H1 (cell line): ENCODE results near the gene ARID5B. TPM values are rescaled to one million over a fixed set of nuclear protein-coding genes. Genes with fewer than 3 reads are reported as not detected.

Source experiments
- CTCF ChIA-PET: fragments of 300-600 bp; sonication (Branson Sonifier 250); formaldehyde crosslinking; loops from one replicate; lab custom pipeline; 2021; ENCODE audit not compliant: partially characterized antibody; lab: Charles Lee
- POLR2A ChIA-PET: fragments of 300-600 bp; sonication (Branson Sonifier 250); formaldehyde crosslinking; loops from one replicate; lab custom pipeline; 2021; ENCODE audit warnings: inconsistent platforms; ENCODE audit not compliant: partially characterized antibody; lab: Charles Lee
- DNase-seq, 2 experiments: peaks; one replicate each; pipeline versions ENCODE4 v3.0.0 to v3.0.0-alpha.2; 2010 to 2022; ENCODE audit warnings: low spot score in 2 of 2, low read depth in 1 of 2, mixed read lengths in 1 of 2
- FAIRE-seq: peaks from 2 replicates; lab custom pipeline; 2011; peaks lifted over from hg19 to GRCh38; lab: Jason Lieb, UNC
- H2AFZ ChIP-seq: 2 replicates; pipeline ENCODE4 v1.8.1; 2012; ENCODE audit warnings: low read length, inconsistent platforms
- H2AK5ac ChIP-seq: 2 replicates; pipeline ENCODE4 v1.6.1; 2013; ENCODE audit warnings: low read depth, low read length
- H2BK120ac ChIP-seq: replicated peaks from 2 replicates; pipeline ENCODE3; 2013; ENCODE audit warnings: low read depth, low read length, inconsistent platforms
- H2BK12ac ChIP-seq: 2 replicates; pipeline ENCODE4 v1.6.1; 2013; ENCODE audit warnings: low read depth, low read length
- H2BK15ac ChIP-seq: 2 replicates; pipeline ENCODE4 v1.6.1; 2013; ENCODE audit warnings: low read length
- H2BK20ac ChIP-seq: 2 replicates; pipeline ENCODE4 v1.6.1; 2013; ENCODE audit warnings: low read length
- H2BK5ac ChIP-seq: 2 replicates; pipeline ENCODE4 v1.6.1; 2013; ENCODE audit warnings: low read depth, low read length
- H3K14ac ChIP-seq: 2 replicates; pipeline ENCODE4 v1.6.1; 2013; ENCODE audit warnings: inconsistent platforms; ENCODE audit not compliant: insufficient read length
- H3K18ac ChIP-seq: 2 replicates; pipeline ENCODE4 v1.6.1; 2013; ENCODE audit warnings: low read length; ENCODE audit errors: extremely low read depth
- H3K23ac ChIP-seq: 2 replicates; pipeline ENCODE4 v1.6.1; 2013; ENCODE audit warnings: inconsistent platforms; ENCODE audit not compliant: insufficient read length
- H3K23me2 ChIP-seq: 2 replicates; pipeline ENCODE4 v1.6.1; 2013; ENCODE audit warnings: low read depth, low read length
- H3K27ac ChIP-seq: 2 replicates; pipeline ENCODE4 v1.6.1; 2011; ENCODE audit warnings: low read depth, low read length, inconsistent platforms
- H3K27me3 ChIP-seq, 4 experiments: replicated peaks in 1 of 4; 1 replicate in 1 of 4; 2 replicates in 3 of 4; pipeline versions ENCODE4 v1.6.1 to v1.8.1; 2011 to 2013; ENCODE audit warnings: low read length in 3 of 4, mild to moderate bottlenecking in 3 of 4, inconsistent platforms in 2 of 4, mixed read lengths in 2 of 4, moderate library complexity in 1 of 4; ENCODE audit not compliant: control insufficient read depth in 3 of 4, insufficient read depth in 3 of 4; ENCODE audit errors: extremely low read depth in 1 of 4
- H3K36me3 ChIP-seq, 4 experiments: 2 replicates each; pipeline versions ENCODE4 v1.6.1 to v1.8.1; 2011 to 2013; ENCODE audit warnings: mild to moderate bottlenecking in 4 of 4, low read length in 3 of 4, moderate library complexity in 2 of 4, control low read depth in 1 of 4, inconsistent platforms in 1 of 4; ENCODE audit not compliant: insufficient read depth in 4 of 4, control insufficient read depth in 2 of 4
- H3K4ac ChIP-seq: replicated peaks from 2 replicates; pipeline ENCODE3; 2013; ENCODE audit warnings: low read length, low read depth, mixed read lengths, inconsistent platforms; ENCODE audit not compliant: insufficient read length
- H3K4me1 ChIP-seq, 4 experiments: replicated peaks in 1 of 4; 1 replicate in 1 of 4; 2 replicates in 3 of 4; pipeline versions ENCODE4 v1.6.1 to v1.8.1; 2011 to 2013; ENCODE audit warnings: low read length in 3 of 4, inconsistent platforms in 2 of 4, mixed read lengths in 1 of 4; ENCODE audit not compliant: insufficient read depth in 4 of 4, control insufficient read depth in 3 of 4
- H3K4me2 ChIP-seq, 2 experiments: 2 replicates each; pipeline versions ENCODE4 v1.6.1 to v1.8.1; 2011 to 2013; ENCODE audit warnings: low read depth in 2 of 2, low read length in 2 of 2, control low read depth in 1 of 2, inconsistent platforms in 1 of 2, mild to moderate bottlenecking in 1 of 2; ENCODE audit not compliant: insufficient read depth in 1 of 2
- H3K4me3 ChIP-seq, 4 experiments: fragments of 200-600, 300-600 bp in 1 of 4; sonication (generic), shearing (Covaris generic), sonication (Bioruptor Twin) in 1 of 4; 2 replicates each; pipeline versions ENCODE4 v1.5.1 to v1.8.1; 2011 to 2016; ENCODE audit warnings: low read length in 4 of 4, low read depth in 3 of 4, control low read depth in 2 of 4, inconsistent platforms in 2 of 4, mild to moderate bottlenecking in 2 of 4, mixed read lengths in 1 of 4, moderate library complexity in 1 of 4; ENCODE audit not compliant: insufficient read depth in 2 of 4; ENCODE audit errors: extremely low read depth in 1 of 4
- H3K56ac ChIP-seq: replicated peaks from 2 replicates; pipeline ENCODE3; 2013; ENCODE audit warnings: low read depth, mild to moderate bottlenecking, mixed read lengths, low read length, inconsistent platforms; ENCODE audit not compliant: insufficient read length
- H3K79me1 ChIP-seq: 2 replicates; pipeline ENCODE4 v1.6.1; 2013; ENCODE audit warnings: low read depth, low read length, control low read depth
- H3K79me2 ChIP-seq, 2 experiments: 2 replicates each; pipeline versions ENCODE4 v1.6.1 to v1.8.1; 2012 to 2013; ENCODE audit warnings: low read length in 2 of 2, mild to moderate bottlenecking in 2 of 2, inconsistent platforms in 1 of 2; ENCODE audit not compliant: insufficient read depth in 2 of 2, control insufficient read depth in 1 of 2
- H3K9ac ChIP-seq, 4 experiments: replicated peaks in 1 of 4; 1 replicate in 1 of 4; 2 replicates in 3 of 4; pipeline versions ENCODE4 v1.6.1 to v1.8.1; 2011 to 2013; ENCODE audit warnings: low read depth in 3 of 4, low read length in 3 of 4, control low read depth in 2 of 4, mild to moderate bottlenecking in 2 of 4, moderate library complexity in 2 of 4, inconsistent platforms in 1 of 4; ENCODE audit errors: extremely low read depth in 1 of 4
- H3K9me3 ChIP-seq, 2 experiments: 2 replicates each; pipeline versions ENCODE4 v1.6.1 to v1.8.1; 2012 to 2013; ENCODE audit warnings: mild to moderate bottlenecking in 2 of 2, moderate library complexity in 2 of 2, control low read depth in 1 of 2, inconsistent platforms in 1 of 2, low read depth in 1 of 2, low read length in 1 of 2, mixed read lengths in 1 of 2; ENCODE audit not compliant: insufficient read depth in 2 of 2
- H4K20me1 ChIP-seq, 2 experiments: replicated peaks in 1 of 2; 2 replicates each; pipeline versions ENCODE3 to v1.8.1; 2011 to 2013; ENCODE audit warnings: inconsistent platforms in 2 of 2, low read length in 2 of 2, mild to moderate bottlenecking in 1 of 2; ENCODE audit not compliant: insufficient read depth in 2 of 2, control insufficient read depth in 1 of 2
- H4K5ac ChIP-seq: 2 replicates; pipeline ENCODE4 v1.6.1; 2013; ENCODE audit warnings: low read length, low read depth, mixed read lengths, inconsistent platforms; ENCODE audit not compliant: insufficient read length
- H4K8ac ChIP-seq: 2 replicates; pipeline ENCODE4 v1.8.0; 2013; ENCODE audit warnings: mild to moderate bottlenecking, moderate library complexity, low read length, inconsistent platforms; ENCODE audit not compliant: insufficient read depth; ENCODE audit errors: extremely low read depth
- H4K91ac ChIP-seq: replicated peaks from 2 replicates; pipeline ENCODE3; 2013; ENCODE audit warnings: low read length, mixed read lengths, inconsistent platforms; ENCODE audit not compliant: insufficient read length
- BRCA1 ChIP-seq: IDR thresholded peaks from 2 replicates; pipeline ENCODE4 v1.6.1; 2012; ENCODE audit warnings: low read depth, low read length, improper control_type of control experiment
- POLR2A ChIP-seq, 2 experiments: IDR thresholded peaks; 1 replicate in 1 of 2; 2 replicates in 1 of 2; pipeline ENCODE4 v1.6.1; 2011; ENCODE audit warnings: low read depth in 2 of 2, low read length in 2 of 2, mild to moderate bottlenecking in 2 of 2; ENCODE audit errors: control extremely low read depth in 1 of 2
- RNF2 ChIP-seq: fragments of 200-900, 300-1000 bp; sonication (generic); IDR thresholded peaks from 2 replicates; pipeline ENCODE4 v1.7.1; 2016; ENCODE audit warnings: borderline replicate concordance, low read depth, mild to moderate bottlenecking, antibody characterized with exemption, low read length; ENCODE audit not compliant: poor library complexity, severe bottlenecking; ENCODE audit errors: missing control alignments
- TAF7 ChIP-seq: optimal IDR thresholded peaks from 2 replicates; pipeline ENCODE3; 2011; ENCODE audit warnings: low read depth, mild to moderate bottlenecking, inconsistent platforms, low read length, moderate library complexity, borderline replicate concordance
- WGBS, 2 experiments: shearing (Covaris generic) in 1 of 2; methylation state at CpG; one replicate each; pipeline versions ENCODE4 v1.1.6 to v1.1.7; 2013 to 2015; ENCODE audit warnings: low lambda C conversion rate in 2 of 2, mixed read lengths in 2 of 2, inconsistent platforms in 1 of 2, low coverage in 1 of 2, missing lambda C conversion rate in 1 of 2; ENCODE audit not compliant: insufficient replicate concordance in 2 of 2, insufficient coverage in 1 of 2, insufficient read length in 1 of 2; ENCODE audit errors: extremely low coverage in 1 of 2, missing lambda C conversion rate in 1 of 2; 5-methylcytosine and 5-hydroxymethylcytosine counted together
- polyA plus RNA-seq, 7 experiments: library from polyadenylated mRNA; depleted of rRNA in 3 of 7; stranded (reverse) in 5 of 7; unstranded in 2 of 7; fragments of >200 nt in 5 of 7; fragments of 200-250 nt in 2 of 7; gene quantifications; 1 replicate in 5 of 7; 2 replicates in 1 of 7; 4 replicates in 1 of 7; pipeline versions ENCODE4 v1.2.1 to v1.2.3, GENCODE V29; 2011 to 2013; ENCODE audit warnings: missing spikeins in 2 of 7, mixed read lengths in 2 of 7
- total RNA-seq: library from RNA; stranded (reverse); fragmentation: NEBNext Ultra II Directional; extraction: Animal tissue kit (Norgen Biotek cat#: 25700); gene quantifications from 2 replicates; pipeline ENCODE4 v1.2.1, GENCODE V29; 2021

Gene ARID5B
- total and polyA plus RNA-seq, 2 of the 8 experiments (the other 6 are each of a cell fraction or from before 2014, with no cell fraction given), result 0.21 to 1.1 TPM

DNA sequence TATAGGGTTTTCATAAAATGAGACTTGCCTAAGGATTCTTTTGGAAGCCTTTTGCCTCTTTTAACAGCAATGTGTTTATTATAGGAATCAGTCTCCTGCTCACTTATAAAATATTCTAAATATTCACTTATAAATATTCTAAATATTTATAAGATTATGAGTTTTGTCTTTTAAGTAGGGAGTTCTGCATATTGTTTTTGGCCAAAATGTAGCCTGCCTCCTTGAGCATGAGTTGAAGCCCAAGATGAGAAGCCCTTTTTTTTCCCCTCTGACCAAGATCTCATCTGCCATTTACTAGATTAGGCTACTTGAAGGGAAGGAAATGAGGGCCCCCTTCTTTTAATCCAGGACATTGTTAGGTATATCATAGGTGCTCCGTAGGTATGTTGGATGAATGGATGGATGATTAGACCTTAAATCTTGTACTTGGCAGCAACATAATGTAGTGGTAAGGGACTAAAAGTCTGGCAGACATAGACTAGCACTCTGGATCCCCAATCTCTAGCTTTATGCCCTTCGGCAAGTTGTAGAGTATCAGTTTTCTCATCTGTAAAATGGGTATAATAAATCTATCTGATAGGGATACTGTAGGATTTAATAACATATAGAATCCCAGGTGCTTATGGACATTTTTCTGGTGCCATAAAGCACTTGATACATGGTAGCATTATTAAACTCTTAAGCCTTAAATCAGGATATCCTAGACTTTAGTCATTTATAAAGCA lies 59.1 kb downstream of the ARID5B start:
- no peak for FAIRE-seq
- no peak for DNase-seq
- Histone ChIP-seq H3K27me3 (no peaks in the 10 kb centered on the region), H2AK5ac (no peak overlapping the region), H3K18ac (no peak overlapping the region), H3K27ac (no peak overlapping the region), H2BK5ac (no peak overlapping the region), H2BK20ac (no peak overlapping the region), H4K8ac (no peak overlapping the region), H3K4me2 (no peak overlapping the region), H3K14ac (no peak overlapping the region), H3K79me1 (no peaks in the 10 kb centered on the region), H2AFZ (no peak overlapping the region), H4K20me1 (no peaks in the 10 kb centered on the region), H3K9me3 (no peaks in the 10 kb centered on the region), H3K23me2 (no peaks in the 10 kb centered on the region), H3K36me3 (no peaks in the 10 kb centered on the region), H3K56ac (no peak overlapping the region), H4K5ac (no peak overlapping the region), H4K91ac (no peak overlapping the region), H3K4me1 (peaks cover 0 to 4% (median 1%) of the 10 kb centered on the region in 4 experiments; a peak in 3 of 7 replicates), H2BK15ac (no peak overlapping the region), H2BK120ac (no peak overlapping the region), H3K4ac (no peak overlapping the region), H3K4me3 (no peak overlapping the region), H2BK12ac (no peak overlapping the region), H3K23ac (no peak overlapping the region), H3K9ac (no peak overlapping the region), H3K79me2 (no peaks in the 10 kb centered on the region)
- WGBS, 2 experiments, result 83% methylated on average over 2 of the region's 2 CpGs; no CpG with 5 or more reads in 1 of the 2 experiments
- TF ChIP-seq RNF2 (no peak), BRCA1 (no peak), POLR2A (IDR thresholded peaks at IDR 0.05; ENCODE audit: control extremely low read depth in 1 of 2, low read depth in 2 of 2, low read length in 2 of 2) (no peak), TAF7 (no peak)
- ChIA-PET POLR2A (no interaction called here), CTCF (no interaction called here)
